Skeletal muscle cell (primary cell): ENCODE measurements around the gene ABCA3.
"Not testable (repeated sequence)": the region's sequence is repeated elsewhere in the genome, so short reads cannot be mapped to it uniquely, and the experiment has no call there.

Experiments
- DNase-seq: peaks from one replicate; pipeline ENCODE4 v3.0.0-alpha.2; 2010; ENCODE audit warnings: low read depth
- H3K4me3 ChIP-seq: 2 replicates; pipeline ENCODE4 v1.5.1; 2011; ENCODE audit warnings: low read depth, mild to moderate bottlenecking, control low read depth, low read length, moderate library complexity

The ABCA3 gene

GRCh38 chr16:2340564-2341455 lies at the start of gene ABCA3:
TSS of gene ABCA3 (minus strand) at chr16:2340728. CDS start at chr16:2326466, 14,262 bp downstream.
- DNase-seq, result peak; percentile 34
- H3K4me3 ChIP-seq, result peak within 1 kb of the TSS; percentile 53

GRCh38 chr16:2388875-2389433 lies 48.4 kb upstream of the ABCA3 start:
- peak; percentile 54 for DNase-seq
- no peak overlapping the region for H3K4me3 ChIP-seq

- no peak for DNase-seq
Measured at GRCh38 chr16:2388139-2388874, 47.8 kb upstream of the ABCA3 start.

GRCh38 chr16:2386990-2387389 lies 46.5 kb upstream of the ABCA3 start:
- H3K4me3 ChIP-seq, result no peak overlapping the region
- no peak for DNase-seq

More at GRCh38 chr16:2388139-2388874, 47.8 kb upstream of the ABCA3 start:
- H3K4me3 ChIP-seq, result no peak overlapping the region

- DNase-seq, H3K4me3 ChIP-seq: not testable (repeated sequence)
Measured at GRCh38 chr16:2385982-2386381, 45.5 kb upstream of the ABCA3 start.

GRCh38 chr16:2385190-2385836 lies 44.8 kb upstream of the ABCA3 start:
- no peak overlapping the region for H3K4me3 ChIP-seq
- no peak for DNase-seq

- DNase-seq, result no peak
- no peak overlapping the region for H3K4me3 ChIP-seq
Measured at GRCh38 chr16:2384426-2384825, 43.9 kb upstream of the ABCA3 start.

- DNase-seq, result no peak
- H3K4me3 ChIP-seq, result no peak overlapping the region
Measured at GRCh38 chr16:2383501-2383900, 43.0 kb upstream of the ABCA3 start.

- no peak overlapping the region for H3K4me3 ChIP-seq
- DNase-seq, result no peak
Measured at GRCh38 chr16:2374644-2375043, 34.1 kb upstream of the ABCA3 start.

GRCh38 chr16:2373176-2373575 lies 32.6 kb upstream of the ABCA3 start:
- no peak overlapping the region for H3K4me3 ChIP-seq
- no peak for DNase-seq

GRCh38 chr16:2372684-2373083 lies 32.2 kb upstream of the ABCA3 start:
- no peak overlapping the region for H3K4me3 ChIP-seq
- DNase-seq, result no peak

GRCh38 chr16:2371421-2371820 lies 30.9 kb upstream of the ABCA3 start:
- DNase-seq, result no peak
- H3K4me3 ChIP-seq, result no peak overlapping the region

GRCh38 chr16:2370721-2371120 lies 30.2 kb upstream of the ABCA3 start:
- no peak overlapping the region for H3K4me3 ChIP-seq
- DNase-seq, result no peak

GRCh38 chr16:2366660-2367309 lies 26.3 kb upstream of the ABCA3 start:
- no peak overlapping the region for H3K4me3 ChIP-seq
- no peak for DNase-seq

GRCh38 chr16:2365397-2366294 lies 25.1 kb upstream of the ABCA3 start:
- DNase-seq, result peak; percentile 72

GRCh38 chr16:2364638-2365210 lies 24.2 kb upstream of the ABCA3 start:
- no peak for DNase-seq
- no peak overlapping the region for H3K4me3 ChIP-seq

More at GRCh38 chr16:2365397-2366294, 25.1 kb upstream of the ABCA3 start:
- H3K4me3 ChIP-seq, result no peak overlapping the region

- DNase-seq, result no peak
- no peak overlapping the region for H3K4me3 ChIP-seq
Measured at GRCh38 chr16:2362218-2362617, 21.7 kb upstream of the ABCA3 start.

- H3K4me3 ChIP-seq, result no peak overlapping the region
- DNase-seq, result no peak
Measured at GRCh38 chr16:2361129-2361528, 20.6 kb upstream of the ABCA3 start.
